ENCODE measurements around the gene PRCC.

The PRCC gene

GRCh38 chr1:156765666-156766065 lies 1.7 kb upstream of the PRCC start:
- DNase-seq, result no peak

GRCh38 chr1:156766298-156767100 lies 836 bp upstream of the PRCC start:
- DNase-seq, result no peak

- no peak for DNase-seq
Measured at GRCh38 chr1:156767879-156768604, 707 bp downstream of the PRCC start.

GRCh38 chr1:156768610-156769295 lies 1.4 kb downstream of the PRCC start:
- no peak for DNase-seq

- no peak for DNase-seq
Measured at GRCh38 chr1:156772222-156772621, 4.9 kb downstream of the PRCC start.

GRCh38 chr1:156772728-156773497 lies 5.6 kb downstream of the PRCC start:
- DNase-seq, result no peak

- DNase-seq, result no peak
Measured at GRCh38 chr1:156773607-156774006, 6.3 kb downstream of the PRCC start.

GRCh38 chr1:156775799-156776198 lies 8.5 kb downstream of the PRCC start:
- no peak for DNase-seq

GRCh38 chr1:156776942-156777341 lies 9.6 kb downstream of the PRCC start:
- no peak for DNase-seq

- no peak for DNase-seq
Measured at GRCh38 chr1:156777573-156777972, 10.2 kb downstream of the PRCC start.

GRCh38 chr1:156781585-156782186 lies 14.4 kb downstream of the PRCC start:
- no peak for DNase-seq

- DNase-seq, result no peak
Measured at GRCh38 chr1:156785458-156785857, 18.1 kb downstream of the PRCC start.

GRCh38 chr1:156786640-156787039 lies 19.3 kb downstream of the PRCC start:
- no peak for DNase-seq

- DNase-seq, result no peak
Measured at GRCh38 chr1:156788136-156788535, 20.8 kb downstream of the PRCC start.

GRCh38 chr1:156789621-156790318 lies 22.4 kb downstream of the PRCC start:
- DNase-seq, result no peak

GRCh38 chr1:156794506-156795373 lies 27.4 kb downstream of the PRCC start:
- DNase-seq, result no peak

GRCh38 chr1:156795374-156795733 lies 28.0 kb downstream of the PRCC start:
- DNase-seq, result no peak

- no peak for DNase-seq
Measured at GRCh38 chr1:156795787-156796186, 28.5 kb downstream of the PRCC start.

GRCh38 chr1:156796340-156797097 lies 29.2 kb downstream of the PRCC start:
- DNase-seq, result no peak

- no peak for DNase-seq
Measured at GRCh38 chr1:156797212-156797871, 30.0 kb downstream of the PRCC start.

Measured in cerebellar nuclear complex (tissue), 1 donor.